Measurements from ENCODE around the gene PBXIP1. TPM values are rescaled to one million over a fixed set of nuclear protein-coding genes. Genes with fewer than 3 reads are reported as not detected.
"Not testable (repeated sequence)": the region's sequence is repeated elsewhere in the genome, so short reads cannot be mapped to it uniquely, and the experiment has no call there.

Gene PBXIP1
- total RNA-seq, 2 donors from 2014 or later = 81.4 to 101 TPM

DNA sequence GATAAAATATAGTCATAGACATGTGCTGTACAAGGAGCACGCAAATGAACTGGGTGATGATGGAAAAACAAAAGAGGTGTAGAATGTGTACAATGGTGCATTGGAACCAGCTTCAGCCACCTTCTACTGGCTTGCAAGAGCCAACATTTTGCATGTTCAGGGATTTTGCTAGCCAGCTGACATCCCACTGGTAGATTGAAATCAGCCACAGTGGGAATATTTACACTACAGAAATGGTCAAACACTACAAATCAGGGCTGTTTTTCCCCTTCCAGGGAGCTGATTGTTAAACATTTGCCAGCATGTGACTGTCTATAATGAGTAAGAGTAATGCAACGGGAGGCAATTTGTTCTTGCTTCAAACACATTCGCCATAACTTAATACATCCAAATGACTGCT is 42.6 kb downstream of the PBXIP1 start:
- Histone ChIP-seq H3K27ac (peak overlapping the region; percentile 23 to 87), H3K9me3 (no peaks in the 10 kb centered on the region), H3K4me3 (no peak overlapping the region), H3K36me3 (no peaks in the 10 kb centered on the region), H3K4me1 (peaks cover 0 to 19% of the 10 kb centered on the region in 2 donors), H3K27me3 (no peaks in the 10 kb centered on the region)
- no peak for DNase-seq (ENCODE audit: low spot score)
- TF ChIP-seq, protein P1, sequence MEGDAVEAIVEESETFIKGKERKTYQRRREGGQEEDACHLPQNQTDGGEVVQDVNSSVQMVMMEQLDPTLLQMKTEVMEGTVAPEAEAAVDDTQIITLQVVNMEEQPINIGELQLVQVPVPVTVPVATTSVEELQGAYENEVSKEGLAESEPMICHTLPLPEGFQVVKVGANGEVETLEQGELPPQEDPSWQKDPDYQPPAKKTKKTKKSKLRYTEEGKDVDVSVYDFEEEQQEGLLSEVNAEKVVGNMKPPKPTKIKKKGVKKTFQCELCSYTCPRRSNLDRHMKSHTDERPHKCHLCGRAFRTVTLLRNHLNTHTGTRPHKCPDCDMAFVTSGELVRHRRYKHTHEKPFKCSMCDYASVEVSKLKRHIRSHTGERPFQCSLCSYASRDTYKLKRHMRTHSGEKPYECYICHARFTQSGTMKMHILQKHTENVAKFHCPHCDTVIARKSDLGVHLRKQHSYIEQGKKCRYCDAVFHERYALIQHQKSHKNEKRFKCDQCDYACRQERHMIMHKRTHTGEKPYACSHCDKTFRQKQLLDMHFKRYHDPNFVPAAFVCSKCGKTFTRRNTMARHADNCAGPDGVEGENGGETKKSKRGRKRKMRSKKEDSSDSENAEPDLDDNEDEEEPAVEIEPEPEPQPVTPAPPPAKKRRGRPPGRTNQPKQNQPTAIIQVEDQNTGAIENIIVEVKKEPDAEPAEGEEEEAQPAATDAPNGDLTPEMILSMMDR (IDR thresholded peaks at IDR 0.05) = no peak

DNA sequence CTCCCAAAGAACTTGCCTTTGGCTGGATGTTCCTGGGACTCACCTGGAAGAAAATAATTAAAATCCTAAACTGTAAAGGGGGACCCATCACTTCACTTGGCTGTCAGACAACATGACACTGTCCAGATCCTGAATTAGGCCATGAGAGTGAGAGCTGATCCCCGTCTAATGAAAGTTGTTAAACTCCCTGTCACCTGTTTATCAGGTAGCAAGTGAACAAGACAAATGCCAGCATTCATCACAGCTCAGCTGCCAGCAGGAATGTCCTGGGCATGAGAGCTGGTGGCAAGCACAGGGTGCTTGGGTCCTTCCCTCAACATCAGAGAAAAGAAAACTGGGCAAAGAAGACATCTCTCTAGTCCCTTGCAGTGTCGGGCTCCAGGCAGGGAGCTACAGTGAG is 43.1 kb downstream of the PBXIP1 start:
- Histone ChIP-seq H3K27ac (peak overlapping the region; percentile 75 to 87), H3K4me3 (no peak overlapping the region), H3K4me1 (peaks cover 0 to 19% of the 10 kb centered on the region in 2 donors), H3K36me3 (no peaks in the 10 kb centered on the region), H3K27me3 (no peaks in the 10 kb centered on the region), H3K9me3 (no peaks in the 10 kb centered on the region)
- TF ChIP-seq, protein P1 (IDR thresholded peaks at IDR 0.05) = no peak
- no peak for DNase-seq (ENCODE audit: low spot score)

DNA sequence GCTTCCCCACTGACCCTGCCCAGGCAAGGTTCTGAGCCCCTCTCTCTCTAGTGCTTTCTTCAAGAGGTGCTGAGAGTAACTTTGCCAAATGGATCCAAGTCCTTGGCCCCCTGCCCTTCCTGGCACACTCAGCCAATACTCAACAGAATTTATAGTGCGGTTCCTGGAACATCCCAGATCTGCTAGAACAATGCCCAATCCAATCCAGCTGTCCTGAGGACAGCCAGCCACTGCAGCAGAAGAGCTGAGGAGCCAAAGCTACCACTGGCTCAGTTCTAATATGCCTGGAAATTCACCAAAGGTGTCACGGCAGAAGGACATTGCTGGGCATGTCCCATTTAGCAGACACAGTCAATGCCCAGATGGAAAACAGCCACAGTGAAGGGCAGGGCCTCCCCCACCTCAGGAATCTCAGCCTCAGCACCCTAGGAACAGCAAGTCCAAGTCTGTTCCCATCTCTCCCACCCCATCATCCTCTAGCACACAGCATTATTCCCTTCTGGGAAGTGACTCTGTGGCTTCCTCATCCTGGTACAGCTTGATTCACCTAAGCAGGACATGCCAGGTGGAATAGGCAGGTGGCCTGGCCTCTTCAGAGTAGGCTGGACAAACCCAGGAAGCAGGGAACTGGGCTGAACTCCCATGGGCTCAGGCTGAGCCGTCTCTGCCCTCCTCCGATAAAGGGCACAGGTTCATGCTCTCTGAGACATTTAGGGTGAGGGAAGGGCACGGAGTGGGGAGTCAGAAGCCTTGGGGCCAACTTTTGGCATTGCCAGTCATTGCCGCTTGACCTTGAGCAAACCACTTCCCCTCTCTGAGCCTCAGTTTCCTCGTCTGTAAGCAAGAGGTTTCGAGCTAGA is 44.0 kb downstream of the PBXIP1 start:
- Histone ChIP-seq H3K4me3 (no peak overlapping the region), H3K27ac (peak overlapping the region; percentile 75 to 87), H3K9me3 (no peaks in the 10 kb centered on the region), H3K4me1 (peaks cover 0 to 19% of the 10 kb centered on the region in 2 donors), H3K36me3 (no peaks in the 10 kb centered on the region), H3K27me3 (no peaks in the 10 kb centered on the region)
- TF ChIP-seq, protein P1 (IDR thresholded peaks at IDR 0.05) = no peak
- no peak for DNase-seq (ENCODE audit: low spot score)

DNA sequence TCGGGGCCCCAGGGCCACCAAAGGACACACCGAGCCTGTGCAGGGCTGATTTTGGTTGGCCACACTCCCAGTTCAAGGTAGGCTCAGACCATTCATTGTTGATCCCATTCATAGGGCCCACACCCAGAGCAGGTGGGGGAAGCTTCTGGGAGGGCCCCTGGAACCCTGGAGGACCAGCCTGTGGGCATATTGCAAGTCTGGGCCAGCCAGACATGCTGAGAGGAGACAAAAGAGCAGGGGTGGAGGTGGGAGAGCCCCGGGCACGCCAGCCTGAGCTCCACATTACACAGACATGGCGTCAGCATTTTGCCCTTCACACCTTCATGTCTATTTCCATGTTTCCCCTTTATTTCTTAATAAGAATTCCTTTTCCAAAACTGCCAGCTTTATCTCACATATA is 45.0 kb downstream of the PBXIP1 start:
- Histone ChIP-seq H3K36me3 (no peaks in the 10 kb centered on the region), H3K27ac (peak overlapping the region; percentile 75 to 87), H3K4me3 (no peak overlapping the region), H3K27me3 (no peaks in the 10 kb centered on the region), H3K9me3 (no peaks in the 10 kb centered on the region), H3K4me1 (peaks cover 0 to 19% of the 10 kb centered on the region in 2 donors)
- DNase-seq (ENCODE audit: low spot score) = no peak
- TF ChIP-seq, protein P1 (IDR thresholded peaks at IDR 0.05) = no peak

DNA sequence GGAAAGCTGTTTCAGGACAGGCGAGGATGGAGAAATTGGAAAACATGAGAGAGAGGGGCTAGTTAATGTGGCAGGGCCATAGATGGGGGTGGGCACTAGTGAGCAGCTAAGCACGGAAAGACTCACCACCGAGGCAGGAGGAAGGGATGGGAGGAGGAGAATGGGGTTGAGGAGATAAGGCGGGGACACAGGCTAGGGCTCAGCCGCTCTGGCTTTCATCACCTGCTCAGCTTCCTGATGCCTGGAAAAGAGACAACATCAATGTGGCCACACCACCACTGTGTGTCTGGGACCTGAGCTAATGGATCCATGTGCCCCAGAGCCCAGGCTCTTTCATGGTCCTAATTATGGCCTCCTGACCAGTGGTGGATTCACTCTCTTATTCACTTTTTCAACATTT is 47.0 kb downstream of the PBXIP1 start:
- DNase-seq (ENCODE audit: low spot score) = no peak
- H3K27ac ChIP-seq = no peak overlapping the region
- no peaks in the 10 kb centered on the region for H3K27me3 ChIP-seq
- H3K4me3 ChIP-seq = no peak overlapping the region
- H3K9me3 ChIP-seq = no peaks in the 10 kb centered on the region
- TF ChIP-seq, protein P1 (IDR thresholded peaks at IDR 0.05) = no peak
- H3K4me1 ChIP-seq = peaks cover 0 to 19% of the 10 kb centered on the region in 2 donors
- H3K36me3 ChIP-seq = no peaks in the 10 kb centered on the region

DNA sequence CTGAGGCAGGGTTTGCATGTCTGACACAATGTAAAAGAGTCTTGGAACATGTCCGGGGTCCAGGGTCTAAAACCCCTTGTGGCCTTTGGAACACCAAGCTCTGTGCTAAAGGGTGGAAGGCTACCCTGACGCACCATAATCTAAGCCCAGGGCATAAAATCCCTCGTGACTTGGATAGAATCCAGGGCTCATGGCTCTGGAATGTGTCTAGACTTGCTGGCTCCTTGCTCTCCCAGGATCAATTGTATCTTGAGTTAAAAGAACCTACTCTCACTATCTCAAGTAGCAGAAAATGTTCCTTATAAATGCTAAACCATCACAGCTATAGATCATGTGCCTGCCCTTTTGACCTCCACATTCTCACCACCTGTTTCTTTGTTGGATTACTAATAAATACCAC is 47.8 kb downstream of the PBXIP1 start:
- peaks cover 0 to 13% of the 10 kb centered on the region in 2 donors for H3K4me1 ChIP-seq
- H3K4me3 ChIP-seq; H3K9me3 ChIP-seq; H3K27me3 ChIP-seq; H3K27ac ChIP-seq; H3K36me3 ChIP-seq; DNase-seq (ENCODE audit: low spot score): not testable (repeated sequence)
